Ishikawa (cell line): Measurements from ENCODE around the gene PPP1CA.

Experiments
- CEBPB ChIP-seq: IDR thresholded peaks from 2 replicates; pipeline ENCODE4 v1.6.1; 2012
- CREB1 ChIP-seq: IDR thresholded peaks from 2 replicates; pipeline ENCODE4 v1.6.1; 2012; ENCODE audit warnings: low read depth
- EGR1 ChIP-seq: IDR thresholded peaks from 2 replicates; pipeline ENCODE4 v1.6.1; 2012
- EP300 ChIP-seq: IDR thresholded peaks from 2 replicates; pipeline ENCODE4 v1.6.1; 2012; ENCODE audit warnings: borderline replicate concordance
- FOXM1 ChIP-seq: IDR thresholded peaks from 2 replicates; pipeline ENCODE4 v1.6.1; 2012; ENCODE audit warnings: low read depth, borderline replicate concordance
- MAX ChIP-seq: IDR thresholded peaks from 2 replicates; pipeline ENCODE4 v1.6.1; 2012
- NFIC ChIP-seq: IDR thresholded peaks from 2 replicates; pipeline ENCODE4 v1.6.1; 2012
- RAD21 ChIP-seq: IDR thresholded peaks from 2 replicates; pipeline ENCODE4 v1.6.1; 2012; ENCODE audit warnings: low read depth
- REST ChIP-seq: IDR thresholded peaks from 2 replicates; pipeline ENCODE4 v1.6.1; 2012; ENCODE audit warnings: low read depth, mild to moderate bottlenecking
- TAF1 ChIP-seq: IDR thresholded peaks from 2 replicates; pipeline ENCODE4 v1.6.1; 2012; ENCODE audit warnings: low read depth, mild to moderate bottlenecking
- TCF12 ChIP-seq: IDR thresholded peaks from 2 replicates; pipeline ENCODE4 v1.6.1; 2012; ENCODE audit warnings: low read depth
- TEAD4 ChIP-seq: IDR thresholded peaks from 2 replicates; pipeline ENCODE4 v1.6.1; 2012
- USF1 ChIP-seq: IDR thresholded peaks from 2 replicates; pipeline ENCODE4 v1.6.1; 2012
- YY1 ChIP-seq: IDR thresholded peaks from 2 replicates; pipeline ENCODE4 v1.6.1; 2012; ENCODE audit warnings: low read depth
- ZBTB7A ChIP-seq: IDR thresholded peaks from 2 replicates; pipeline ENCODE4 v1.6.1; 2012; ENCODE audit warnings: low read depth

The PPP1CA gene

GRCh38 chr11:67423891-67424613, 22.4 kb upstream of the PPP1CA start:
- TF ChIP-seq YY1 = no peak
- no peak for TF ChIP-seq CEBPB
- no peak for TF ChIP-seq NFIC
- no peak for TF ChIP-seq EP300
- no peak for TF ChIP-seq REST
- no peak for TF ChIP-seq TAF1
- no peak for TF ChIP-seq CREB1
- no peak for TF ChIP-seq TCF12
- no peak for TF ChIP-seq USF1
- no peak for TF ChIP-seq FOXM1
- no peak for TF ChIP-seq MAX
- TF ChIP-seq TEAD4 = no peak
- no peak for TF ChIP-seq RAD21
- TF ChIP-seq ZBTB7A = no peak
- no peak for TF ChIP-seq EGR1

- TF ChIP-seq RAD21 = no peak
- no peak for TF ChIP-seq ZBTB7A
- no peak for TF ChIP-seq FOXM1
- TF ChIP-seq NFIC = no peak
- TF ChIP-seq TEAD4 = no peak
- TF ChIP-seq YY1 = no peak
- no peak for TF ChIP-seq EGR1
Measured at GRCh38 chr11:67423466-67423865, 21.8 kb upstream of the PPP1CA start.

- TF ChIP-seq MAX (no peak), EGR1 (no peak), EP300 (no peak), CREB1 (no peak)
Measured at GRCh38 chr11:67422891-67423290, 21.2 kb upstream of the PPP1CA start.

GRCh38 chr11:67421430-67422031, 19.9 kb upstream of the PPP1CA start:
- TF ChIP-seq TAF1 = no peak
- TF ChIP-seq REST = no peak
- no peak for TF ChIP-seq NFIC
- TF ChIP-seq USF1 = no peak
- TF ChIP-seq YY1 = no peak
- TF ChIP-seq TEAD4 = no peak
- no peak for TF ChIP-seq MAX
- TF ChIP-seq FOXM1 = no peak
- no peak for TF ChIP-seq ZBTB7A
- TF ChIP-seq EP300 = no peak
- TF ChIP-seq TCF12 = no peak
- TF ChIP-seq EGR1 = no peak

- peak; percentile 47; the same call in 1 of the 2 replicates for TF ChIP-seq TAF1
- TF ChIP-seq MAX = peak; percentile 63; the same call in 1 of the 2 replicates
- no peak for TF ChIP-seq EP300
- 0 out of 2 replicates have a peak, but pooled peaks have one; percentile 3 for TF ChIP-seq USF1
Measured at GRCh38 chr11:67420646-67421429, 19.2 kb upstream of the PPP1CA start.
